ENCODE results near the gene NIF3L1.

NIF3L1 gene

GRCh38 chr2:200888704-200889625 lies at the start of gene NIF3L1, which contains the start of gene PPIL3:
NIF3L1 (plus strand) TSS chr2:200889371; CDS start chr2:200891944, 2,573 bp downstream.
PPIL3 (minus strand) TSS chr2:200889077; CDS start chr2:200887615, 1,462 bp downstream.
- H3K4me3 ChIP-seq (ENCODE audit: low read length) = peak within 1 kb of the TSS; percentile 99
- TF ChIP-seq, protein P1, sequence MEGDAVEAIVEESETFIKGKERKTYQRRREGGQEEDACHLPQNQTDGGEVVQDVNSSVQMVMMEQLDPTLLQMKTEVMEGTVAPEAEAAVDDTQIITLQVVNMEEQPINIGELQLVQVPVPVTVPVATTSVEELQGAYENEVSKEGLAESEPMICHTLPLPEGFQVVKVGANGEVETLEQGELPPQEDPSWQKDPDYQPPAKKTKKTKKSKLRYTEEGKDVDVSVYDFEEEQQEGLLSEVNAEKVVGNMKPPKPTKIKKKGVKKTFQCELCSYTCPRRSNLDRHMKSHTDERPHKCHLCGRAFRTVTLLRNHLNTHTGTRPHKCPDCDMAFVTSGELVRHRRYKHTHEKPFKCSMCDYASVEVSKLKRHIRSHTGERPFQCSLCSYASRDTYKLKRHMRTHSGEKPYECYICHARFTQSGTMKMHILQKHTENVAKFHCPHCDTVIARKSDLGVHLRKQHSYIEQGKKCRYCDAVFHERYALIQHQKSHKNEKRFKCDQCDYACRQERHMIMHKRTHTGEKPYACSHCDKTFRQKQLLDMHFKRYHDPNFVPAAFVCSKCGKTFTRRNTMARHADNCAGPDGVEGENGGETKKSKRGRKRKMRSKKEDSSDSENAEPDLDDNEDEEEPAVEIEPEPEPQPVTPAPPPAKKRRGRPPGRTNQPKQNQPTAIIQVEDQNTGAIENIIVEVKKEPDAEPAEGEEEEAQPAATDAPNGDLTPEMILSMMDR (IDR thresholded peaks at IDR 0.05; ENCODE audit: insufficient read depth, low read depth, low read length, missing control alignments) = no peak
- peak; percentile 99 for DNase-seq (ENCODE audit: low read depth)

GRCh38 chr2:200839513-200839912 lies 49.7 kb upstream of the NIF3L1 start:
- TF ChIP-seq, protein P1 (IDR thresholded peaks at IDR 0.05; ENCODE audit: insufficient read depth, low read depth, low read length, missing control alignments) = no peak
- H3K4me3 ChIP-seq (ENCODE audit: low read length) = no peak overlapping the region
- peak; percentile 96 for DNase-seq (ENCODE audit: low read depth)

- TF ChIP-seq, protein P1 (IDR thresholded peaks at IDR 0.05; ENCODE audit: insufficient read depth, low read depth, low read length, missing control alignments) = no peak
- no peak overlapping the region for H3K4me3 ChIP-seq (ENCODE audit: low read length)
- DNase-seq (ENCODE audit: low read depth) = no peak
These were observed 44.9 kb upstream of the NIF3L1 start for GRCh38 chr2:200843993-200844948.

- TF ChIP-seq, protein P1 (IDR thresholded peaks at IDR 0.05; ENCODE audit: insufficient read depth, low read depth, low read length, missing control alignments) = no peak
- H3K4me3 ChIP-seq (ENCODE audit: low read length) = no peak overlapping the region
- DNase-seq (ENCODE audit: low read depth) = no peak
These were observed 44.0 kb upstream of the NIF3L1 start for GRCh38 chr2:200845194-200845593.

- DNase-seq (ENCODE audit: low read depth) = peak; percentile 81
- no peak overlapping the region for H3K4me3 ChIP-seq (ENCODE audit: low read length)
- TF ChIP-seq, protein P1 (IDR thresholded peaks at IDR 0.05; ENCODE audit: insufficient read depth, low read depth, low read length, missing control alignments) = no peak
These were observed 43.4 kb upstream of the NIF3L1 start for GRCh38 chr2:200845669-200846325.

- no peak overlapping the region for H3K4me3 ChIP-seq (ENCODE audit: low read length)
- DNase-seq (ENCODE audit: low read depth) = no peak
- TF ChIP-seq, protein P1 (IDR thresholded peaks at IDR 0.05; ENCODE audit: insufficient read depth, low read depth, low read length, missing control alignments) = no peak
These were observed 41.9 kb upstream of the NIF3L1 start for GRCh38 chr2:200847269-200847668.

All from epithelial cell of esophagus (primary cell).